Stimulated activated CD4-positive, alpha-beta T cell treated with anti-CD3 and anti-CD28 coated beads, TNF-alpha, amount 100 ng/mL, for 1 hour (primary cell): Measurements from ENCODE around the gene ZNF469.

ENCODE experiments used
- DNase-seq, 3 donors: peaks; one replicate each; pipeline ENCODE4 v3.0.0-alpha.2; 2020; ENCODE audit warnings: low read depth in 3 of 3, low spot score in 1 of 3

ZNF469 gene

DNA sequence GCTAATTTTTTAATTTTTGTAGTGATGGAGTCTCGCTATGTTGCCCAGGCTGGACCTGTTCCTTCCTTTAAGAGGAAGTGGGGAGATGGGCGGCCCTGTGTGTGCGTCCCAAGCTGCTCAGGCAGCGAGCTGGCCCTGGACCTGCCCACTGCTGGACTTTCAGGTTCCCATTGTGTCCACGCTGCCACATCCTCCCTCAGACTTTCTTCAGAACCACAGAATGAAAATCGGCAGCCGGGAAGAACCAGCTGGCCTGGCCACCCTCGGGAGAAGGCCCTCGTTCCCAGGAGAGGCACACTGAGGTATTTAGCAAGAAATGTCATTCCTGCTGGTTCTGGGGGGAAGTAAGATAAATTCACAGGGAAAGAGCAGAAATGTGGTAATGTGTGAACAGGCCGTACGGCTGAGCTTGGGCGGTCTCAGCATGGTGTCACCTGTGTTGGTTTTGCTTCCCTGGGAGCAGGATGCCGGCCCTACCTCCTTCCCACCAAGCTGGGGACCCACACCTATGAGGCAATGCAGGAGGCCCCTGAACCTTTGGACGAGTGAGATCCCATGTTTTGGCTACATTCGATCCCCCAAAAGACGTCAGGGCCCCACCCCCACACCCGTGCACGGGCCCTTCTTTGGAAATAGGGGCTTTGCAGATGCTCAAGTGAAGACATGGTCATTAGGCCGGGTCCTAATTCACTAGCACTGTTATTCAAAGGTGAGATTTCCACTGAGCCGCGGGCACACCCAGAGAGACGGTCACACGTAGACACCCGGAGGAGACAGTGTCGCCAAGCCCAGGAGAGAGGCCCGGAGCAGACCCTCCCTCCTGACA is 35.9 kb upstream of the ZNF469 start:
- no peak for DNase-seq

DNA sequence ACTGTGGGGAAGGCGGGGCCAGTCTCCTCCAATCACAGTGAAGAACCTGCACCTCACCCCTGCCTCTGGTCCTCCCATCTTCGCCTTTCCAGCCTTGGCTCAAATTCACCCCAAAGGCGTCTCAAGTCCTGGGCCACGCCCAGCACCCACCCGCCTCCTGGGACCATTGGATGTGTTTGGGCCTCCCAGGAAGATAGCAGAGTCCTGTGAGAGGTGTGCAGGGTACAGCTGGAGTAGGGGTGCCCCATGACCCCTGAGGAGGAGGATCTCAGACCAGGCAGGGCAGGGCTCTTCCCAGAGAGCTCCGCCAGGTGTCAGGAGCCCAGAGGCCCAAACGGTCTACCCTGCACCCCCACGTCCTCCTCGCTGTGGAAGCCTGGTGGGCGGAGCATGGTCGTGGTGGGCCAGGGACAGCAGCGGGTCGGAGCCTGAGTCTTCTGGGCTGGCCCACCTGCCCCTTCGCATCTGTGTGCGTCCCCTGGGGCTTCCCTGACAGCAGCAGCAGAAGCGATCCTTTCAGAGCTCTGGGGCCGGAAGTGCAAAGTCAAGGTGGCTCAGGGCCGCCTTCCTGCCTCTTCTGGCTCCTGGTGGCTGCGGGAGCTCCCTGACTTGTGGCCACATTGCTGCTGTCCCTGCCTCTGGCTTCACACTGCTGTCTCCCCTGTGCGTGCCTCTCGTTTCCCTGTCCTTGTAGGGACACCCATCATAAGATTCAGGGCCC is 34.9 kb upstream of the ZNF469 start:
- no peak for DNase-seq

DNA sequence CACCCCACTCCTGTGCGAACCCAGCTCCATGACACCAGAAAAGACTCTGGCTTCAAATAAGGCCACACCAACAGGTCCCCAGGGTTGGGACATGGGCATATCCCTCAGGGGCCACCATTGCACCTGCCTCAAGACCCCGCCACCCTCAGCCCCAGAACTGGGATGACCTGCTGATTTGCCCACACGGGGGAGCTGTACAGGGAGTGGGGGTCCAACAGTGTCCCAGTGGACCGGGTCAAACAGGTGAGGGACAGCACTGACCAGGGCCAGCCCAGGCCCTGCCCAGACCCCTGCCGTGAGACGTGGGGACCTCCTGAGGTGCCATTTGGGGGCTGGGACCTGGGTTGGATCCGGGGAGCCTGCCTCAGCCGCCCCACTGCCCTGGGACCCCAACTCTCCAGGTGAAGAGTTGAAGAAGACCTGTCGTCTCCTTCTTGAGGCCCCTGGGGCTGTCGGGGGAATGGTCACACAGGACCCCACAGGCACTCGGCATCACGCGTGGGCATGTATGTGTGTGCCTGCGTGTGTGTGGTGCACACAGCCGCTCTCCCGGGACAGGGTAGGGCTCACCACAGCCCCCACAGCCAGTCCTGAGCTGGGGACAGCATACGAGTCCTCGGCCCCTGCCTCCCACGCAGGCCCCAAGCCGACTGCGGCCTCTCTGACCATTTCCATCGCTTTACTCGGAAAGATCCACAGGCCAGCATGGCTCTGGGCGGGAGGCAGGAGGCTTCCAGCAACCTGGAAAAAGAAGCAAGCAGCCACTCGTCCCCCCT is 34.2 kb upstream of the ZNF469 start:
- no peak for DNase-seq

DNA sequence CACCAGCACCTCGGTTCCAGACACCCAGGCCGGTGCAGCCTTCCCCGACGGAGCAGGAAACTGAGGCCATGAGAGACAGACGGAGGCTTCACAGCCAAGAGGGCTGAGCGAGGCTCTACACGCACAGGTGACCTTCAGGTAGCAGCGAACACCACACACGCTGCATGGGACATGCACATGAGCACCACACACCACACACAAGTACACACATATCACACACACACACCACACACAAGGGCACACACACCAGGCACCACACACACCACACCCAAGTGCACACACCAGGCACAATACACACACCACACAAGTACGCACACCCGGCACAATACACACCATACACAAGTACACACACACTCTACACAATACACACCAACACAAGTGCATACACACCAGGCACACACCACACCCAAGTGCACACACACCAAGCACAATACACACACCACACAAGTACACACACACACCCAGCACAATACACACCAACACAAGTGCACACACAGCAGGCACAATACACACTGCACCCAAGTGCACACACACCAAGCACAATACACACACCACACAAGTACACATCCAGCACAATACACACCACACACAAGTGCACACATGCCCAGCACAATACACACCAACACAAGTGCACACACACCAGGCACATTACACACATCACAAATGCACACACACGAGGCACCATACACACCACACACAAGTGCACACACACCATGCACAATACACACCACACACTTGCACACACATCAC is 33.4 kb upstream of the ZNF469 start:
- no peak for DNase-seq

DNA sequence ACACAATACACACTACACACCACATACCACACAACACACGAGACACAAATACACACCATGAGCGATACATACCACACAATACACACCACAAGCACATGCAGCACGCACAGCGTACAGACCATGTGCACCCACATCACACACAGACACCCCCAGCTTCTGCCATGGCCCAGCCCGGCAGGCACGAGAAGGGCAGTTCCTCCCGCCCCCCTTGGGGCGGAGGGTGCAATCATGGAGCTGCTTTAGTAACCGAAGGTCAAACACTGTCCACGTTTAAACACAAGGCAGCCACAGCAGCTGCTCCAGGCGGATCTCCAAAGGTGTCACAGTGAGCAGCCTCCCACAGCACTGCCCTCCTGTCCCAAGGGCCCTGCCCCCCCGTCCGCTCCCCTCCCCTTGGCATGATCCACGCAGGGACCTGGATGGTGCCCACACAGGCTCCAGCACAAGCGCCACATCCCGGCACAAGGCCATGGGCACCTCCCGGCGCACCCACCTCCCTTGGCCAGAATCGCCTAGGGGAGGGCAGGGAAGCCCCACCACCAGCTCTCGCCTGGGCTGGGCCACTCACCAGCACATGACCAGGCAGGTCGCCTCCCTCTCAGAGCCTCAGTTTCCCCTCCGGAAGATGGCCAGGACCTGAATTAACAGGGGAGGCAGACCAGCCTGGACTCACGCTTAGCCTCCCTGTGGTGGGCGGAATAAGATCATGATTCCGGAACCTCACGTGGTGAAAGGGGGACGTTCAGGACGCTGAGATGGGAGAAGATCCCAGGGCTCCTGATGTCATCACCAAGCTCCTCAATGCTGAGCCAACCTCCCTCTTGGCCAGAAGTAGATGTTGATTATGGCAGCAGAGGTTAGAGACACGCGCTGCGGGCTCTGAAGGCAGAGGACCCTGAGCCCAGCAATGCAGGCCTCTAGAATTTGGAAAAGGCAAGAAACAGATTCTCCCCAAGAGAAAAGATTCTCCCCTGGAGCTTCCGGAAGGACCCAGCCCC is 32.6 kb upstream of the ZNF469 start:
- DNase-seq, result no peak

DNA sequence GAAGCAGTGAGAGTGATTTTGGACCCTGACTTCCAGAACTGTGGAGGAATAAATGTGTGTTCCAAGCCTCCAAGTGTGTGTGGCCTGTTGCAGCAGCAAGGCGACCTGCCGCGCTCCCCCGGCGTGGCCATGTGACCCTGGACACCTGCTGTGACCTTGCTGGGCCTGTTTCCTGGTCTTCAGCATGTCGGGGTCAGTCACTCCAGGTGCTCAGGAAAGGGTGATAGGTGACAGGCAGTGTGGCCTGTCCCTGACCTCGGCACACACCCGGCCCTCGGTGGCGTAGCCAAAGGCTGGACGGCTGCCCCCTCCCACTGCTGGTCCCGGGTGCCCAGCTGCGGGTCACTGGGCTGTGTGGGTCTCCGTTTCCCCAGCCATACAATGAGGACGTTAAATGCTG is 31.8 kb upstream of the ZNF469 start:
- no peak for DNase-seq

DNA sequence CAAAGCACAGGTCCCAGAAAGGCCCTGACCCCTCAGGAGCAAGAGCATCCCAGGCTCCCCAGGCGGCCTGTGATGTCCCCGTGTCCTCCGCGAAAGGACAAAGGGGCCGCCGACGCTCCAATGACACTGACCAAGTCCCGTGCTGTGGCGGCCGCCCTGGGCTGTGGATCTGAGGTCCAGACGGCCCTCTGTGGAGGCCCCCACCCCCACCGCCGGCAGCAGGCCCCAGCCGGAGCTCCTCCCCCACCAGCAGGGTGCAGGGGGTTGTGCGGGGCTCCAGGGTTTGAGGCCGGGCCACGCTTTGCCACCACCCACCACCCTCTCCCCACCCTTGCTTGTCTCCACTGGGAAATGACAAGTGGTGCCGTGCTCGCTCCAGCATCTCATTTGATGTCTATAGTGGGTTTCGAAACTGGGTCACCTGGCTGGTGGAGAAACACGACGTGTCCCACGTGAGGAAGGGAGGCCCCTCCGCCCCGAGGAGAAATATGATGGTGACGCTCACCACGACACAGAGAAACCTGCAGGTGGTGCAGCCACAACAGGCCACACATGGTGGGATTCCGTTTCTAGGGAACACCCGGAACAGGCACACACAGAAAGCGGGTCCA is 31.2 kb upstream of the ZNF469 start:
- DNase-seq, result no peak

DNA sequence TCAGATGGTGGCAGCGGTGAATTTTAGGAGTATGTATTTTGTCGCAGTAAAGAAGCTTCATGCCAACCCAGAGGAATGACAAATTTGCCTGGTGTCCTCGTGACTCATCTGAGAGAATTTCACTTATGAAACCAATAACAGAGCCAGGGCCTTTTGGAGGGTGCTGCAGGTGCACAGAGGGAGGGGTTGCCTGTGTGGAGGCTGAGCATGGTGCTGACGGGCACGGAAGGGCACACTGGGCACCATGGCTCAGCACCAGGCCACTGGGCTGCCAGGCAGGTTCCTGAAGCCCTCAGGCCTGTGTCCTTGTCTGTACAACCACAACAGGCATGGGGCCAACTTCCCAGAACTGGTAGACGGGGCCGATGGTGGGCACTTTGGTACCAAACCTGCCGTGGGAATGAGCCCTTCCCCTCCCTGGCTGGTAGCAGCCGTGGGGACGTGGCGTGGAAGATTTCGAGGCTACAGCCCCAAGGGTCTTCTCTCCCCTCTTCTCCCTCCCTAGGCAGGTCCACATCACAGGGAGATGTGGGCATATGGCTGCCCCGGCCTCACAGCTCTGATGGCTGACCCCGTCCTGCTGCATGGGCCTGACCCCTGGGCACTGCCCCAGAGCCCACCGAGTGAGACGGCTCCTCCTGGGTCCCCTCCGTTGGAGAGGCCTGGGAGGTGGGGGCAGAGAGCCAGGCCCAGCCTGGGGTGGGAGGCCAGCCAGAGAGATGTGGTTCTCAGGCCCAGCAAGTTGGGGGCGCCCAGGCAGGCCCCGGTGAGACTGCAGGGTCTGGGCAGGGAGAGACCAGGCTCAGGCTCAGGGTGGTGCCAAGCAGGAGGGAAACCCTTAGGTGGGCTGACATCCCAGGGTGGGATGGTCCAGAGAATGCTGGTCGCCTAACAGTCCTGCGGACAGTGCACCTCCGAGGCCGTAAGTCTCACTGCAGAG is 30.2 kb upstream of the ZNF469 start:
- DNase-seq, result no peak

DNA sequence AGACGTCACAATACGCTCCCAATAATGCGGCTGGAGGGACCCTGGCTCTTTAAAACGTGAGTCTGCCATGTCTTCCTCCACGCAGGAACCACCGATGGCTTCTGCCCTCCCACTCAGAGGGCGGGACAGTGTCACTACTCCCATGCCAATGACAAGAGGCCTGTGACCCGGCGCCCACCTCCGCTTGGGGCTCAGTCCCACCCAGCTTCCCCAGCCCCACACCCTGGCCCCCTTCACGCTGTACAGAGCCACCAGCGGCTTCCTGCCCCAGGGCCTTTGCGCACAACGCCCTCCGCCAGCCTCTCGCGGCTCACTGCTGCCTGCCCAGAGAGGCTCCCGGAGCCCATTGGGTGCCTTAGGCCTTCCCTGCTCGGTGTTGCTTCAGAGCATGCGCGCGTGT is 29.5 kb upstream of the ZNF469 start:
- DNase-seq, result no peak

DNA sequence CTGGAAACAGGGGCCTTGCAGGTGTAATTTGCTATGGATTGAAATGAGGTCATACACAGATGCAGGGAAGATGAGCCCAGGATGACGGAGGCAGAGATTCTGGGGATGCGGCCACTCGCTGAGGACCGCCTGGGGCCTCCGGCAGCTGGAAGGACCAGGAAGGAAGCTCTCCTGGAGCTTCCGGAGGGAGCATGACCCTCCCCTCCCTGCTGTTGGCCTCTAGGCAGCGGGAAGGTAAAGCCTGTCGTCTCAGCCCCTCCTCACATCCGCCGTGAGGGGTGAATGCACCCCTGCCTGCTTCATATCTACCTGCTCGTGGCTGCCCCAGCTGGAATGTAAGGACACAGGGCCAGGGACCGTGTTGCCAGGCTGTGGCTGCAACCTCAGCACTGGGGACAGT is 29.1 kb upstream of the ZNF469 start:
- DNase-seq, result no peak

DNA sequence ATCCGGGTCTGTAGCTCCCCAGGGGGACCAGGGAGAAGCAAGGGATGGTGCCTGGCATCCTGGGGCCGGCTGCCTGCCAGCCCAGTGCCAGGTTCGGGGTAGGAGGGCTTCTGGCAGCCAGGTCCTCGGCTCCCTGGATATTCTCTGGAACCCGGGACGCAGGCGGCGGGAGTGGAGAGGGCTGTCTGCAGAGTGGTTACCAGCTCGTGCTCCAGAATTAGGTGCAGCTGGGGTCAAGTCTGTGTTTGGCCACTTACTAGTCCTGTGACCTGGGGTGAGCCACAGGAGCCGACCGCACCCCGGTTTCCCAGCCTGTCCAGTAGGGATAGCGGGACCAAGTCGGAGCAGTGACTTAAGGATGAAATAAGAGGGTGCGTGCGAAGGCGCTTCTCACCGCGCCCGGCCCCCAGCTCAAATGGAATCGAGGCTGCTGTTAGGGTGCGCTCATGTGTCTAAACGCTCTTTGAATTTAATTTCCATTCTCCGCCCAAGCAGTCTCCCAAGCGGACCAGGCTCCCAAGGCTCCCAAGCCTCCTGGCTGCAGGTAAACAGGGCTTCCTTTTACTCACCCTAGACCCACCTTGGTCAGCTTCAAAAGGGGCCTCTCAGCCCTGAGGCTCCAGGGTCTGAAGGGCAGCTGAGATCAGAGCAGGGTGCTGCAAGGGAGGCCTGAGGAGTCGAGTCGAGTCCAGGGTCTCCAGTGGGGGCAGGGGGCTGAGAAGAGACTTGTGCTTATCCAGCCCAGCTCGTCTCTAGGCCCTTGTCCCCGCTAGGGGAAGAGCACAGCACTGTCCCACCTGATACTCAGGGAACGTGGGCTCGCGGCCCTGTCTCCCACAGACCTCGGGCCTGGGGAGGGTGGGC is 28.3 kb upstream of the ZNF469 start:
- DNase-seq, result no peak

DNA sequence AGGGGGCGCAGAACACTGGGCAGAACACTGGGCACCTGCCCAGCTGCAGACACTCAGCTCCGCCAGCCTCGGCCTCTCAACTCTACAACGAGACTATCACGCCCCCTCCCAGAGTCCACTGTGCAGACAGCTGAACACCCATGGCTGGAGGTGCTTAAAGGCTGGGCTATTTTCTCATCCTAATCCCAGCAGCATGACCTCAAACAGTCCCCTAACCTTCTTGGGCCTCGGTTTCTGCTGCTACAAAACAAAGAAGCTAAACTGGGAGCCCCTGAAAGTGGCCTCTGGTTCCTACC is 27.7 kb upstream of the ZNF469 start:
- no peak for DNase-seq

DNA sequence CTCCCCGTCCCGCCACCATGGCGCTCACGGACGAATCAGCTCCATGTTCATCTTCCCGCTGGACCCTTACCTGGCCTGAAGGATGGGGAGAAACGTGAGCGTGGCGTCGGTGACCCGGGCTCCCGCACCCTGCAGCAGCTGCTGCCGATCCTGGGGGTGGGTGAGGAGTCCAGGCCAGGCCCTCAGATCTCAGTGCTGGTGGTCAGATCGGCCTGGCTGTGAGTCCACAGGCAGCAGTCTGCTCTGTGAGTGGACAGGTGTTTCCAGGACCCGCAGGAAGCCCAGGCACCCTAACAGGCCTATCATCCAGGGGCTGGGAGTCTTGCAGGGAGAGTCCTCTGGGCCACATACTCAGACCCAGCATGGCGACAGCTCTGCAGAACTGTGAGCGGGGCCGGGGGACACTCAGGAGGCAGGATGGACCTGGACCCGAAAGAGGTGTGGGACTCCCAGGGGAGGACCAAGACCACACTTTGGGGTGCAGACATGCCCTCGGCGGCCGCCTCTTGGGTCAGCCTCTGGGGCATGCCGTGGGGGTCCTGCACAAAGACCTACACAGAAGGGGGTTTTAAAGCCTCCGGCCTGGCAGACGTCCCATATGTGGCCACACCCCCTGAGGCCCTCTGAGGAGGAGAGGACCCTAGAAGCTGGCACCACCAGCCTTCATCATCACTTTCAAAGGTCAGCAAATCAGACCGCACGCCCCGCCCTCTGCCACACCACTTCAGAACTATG is 27.2 kb upstream of the ZNF469 start:
- no peak for DNase-seq

DNA sequence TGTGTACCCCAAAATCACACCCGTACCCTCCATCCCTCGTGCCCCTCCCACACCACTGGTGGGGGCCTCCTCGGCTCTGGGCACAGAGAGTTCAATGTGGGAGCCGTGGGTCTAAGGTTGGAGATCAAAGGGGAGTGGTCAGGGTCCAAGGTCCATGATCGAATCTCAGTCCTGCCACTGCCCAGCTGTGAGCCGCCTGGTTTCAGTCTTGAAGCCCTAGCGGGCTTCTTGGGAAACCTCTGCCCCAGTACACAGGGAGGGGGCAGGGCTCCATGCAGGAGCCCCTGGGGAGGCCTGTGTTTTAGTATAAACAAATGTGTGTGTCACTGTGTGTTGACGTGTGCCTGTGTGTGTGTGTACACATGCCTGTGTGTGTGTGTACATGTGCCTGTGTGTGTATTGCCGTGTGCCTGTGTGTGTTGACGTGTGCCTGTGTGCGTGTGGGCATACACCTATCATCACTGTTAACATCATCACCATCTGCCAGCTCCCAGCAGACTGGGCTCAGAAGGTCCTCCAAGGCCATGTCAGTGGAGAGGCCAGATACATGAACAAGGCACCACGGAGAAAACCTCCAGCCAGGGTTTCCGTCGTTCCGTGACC is 26.5 kb upstream of the ZNF469 start:
- DNase-seq, result no peak

DNA sequence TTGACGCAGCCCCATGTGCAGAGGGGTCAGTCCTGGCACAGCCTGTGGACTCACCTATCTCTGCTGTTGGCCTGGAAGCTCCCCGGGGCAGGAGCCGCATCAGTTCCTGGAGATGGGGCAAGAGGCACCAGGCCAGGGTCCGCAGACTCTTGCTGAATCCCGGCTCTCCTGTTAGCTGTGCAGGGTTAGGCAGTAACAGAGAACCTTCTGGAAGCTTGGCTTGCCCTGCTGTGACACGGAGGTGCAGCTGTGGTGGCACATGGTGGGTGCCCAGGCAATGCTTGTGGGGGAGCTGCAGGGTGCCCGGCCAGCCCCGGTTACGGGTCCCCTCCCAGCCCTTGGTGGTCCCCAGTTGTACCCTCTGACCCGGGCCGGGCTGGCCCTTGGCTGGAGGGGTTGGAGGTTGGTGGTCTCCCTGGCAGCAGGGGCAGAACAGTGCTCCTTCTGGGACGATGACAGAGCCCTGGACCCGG is 26.0 kb upstream of the ZNF469 start:
- no peak for DNase-seq

DNA sequence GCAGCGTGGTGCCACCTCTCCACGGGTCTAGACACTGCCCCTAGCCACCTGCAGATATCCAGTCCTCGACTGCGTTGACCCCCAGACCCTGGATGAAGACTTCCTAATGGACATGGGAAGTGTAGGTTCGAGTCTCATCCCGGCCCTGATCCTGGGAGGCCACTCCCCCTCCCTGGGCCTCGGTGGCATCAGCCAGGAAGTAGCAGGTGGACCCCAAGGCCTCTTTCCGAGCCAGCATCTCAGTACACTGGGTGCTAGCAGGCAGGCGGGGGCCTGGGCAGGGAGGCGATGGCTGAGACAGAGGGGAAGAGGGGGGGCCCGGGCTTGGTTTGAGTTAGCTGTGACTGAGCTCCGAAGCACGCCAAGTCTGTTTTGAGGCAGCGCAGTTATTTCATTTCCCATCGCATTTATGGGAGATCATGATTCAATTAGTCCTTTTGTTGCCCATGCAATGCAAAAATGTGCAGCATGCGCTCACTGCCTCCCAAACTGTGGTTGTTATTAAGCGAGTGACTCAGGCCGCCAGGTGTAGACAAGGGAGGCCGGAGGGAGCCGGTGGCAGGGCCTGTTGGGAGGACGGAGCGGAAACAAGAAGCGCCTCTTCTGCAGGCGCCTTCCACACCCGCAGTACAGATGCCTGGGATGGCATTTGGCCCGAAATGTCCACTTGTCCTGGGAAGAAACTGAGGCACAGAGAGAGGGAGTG is 25.3 kb upstream of the ZNF469 start:
- DNase-seq, result no peak
